ENCODE measurements around the gene ATG7.

The ATG7 gene

GRCh38 chr3:11381141-11381540 lies 108.9 kb downstream of the ATG7 start:
- no peak overlapping the region for H3K4me3 ChIP-seq (ENCODE audit: low read depth, low read length)
- TF ChIP-seq MYC (IDR thresholded peaks at IDR 0.05; ENCODE audit: low read depth, low read length) (no peak), CTCF (IDR thresholded peaks at IDR 0.05; ENCODE audit: low read depth, low read length) (no peak), MAX (IDR thresholded peaks at IDR 0.05; ENCODE audit: low read depth, low read length) (no peak)
- no peak for DNase-seq (ENCODE audit: low read depth)

GRCh38 chr3:11381563-11381962 lies 109.4 kb downstream of the ATG7 start:
- TF ChIP-seq CTCF (IDR thresholded peaks at IDR 0.05; ENCODE audit: low read depth, low read length) = no peak
- no peak for TF ChIP-seq MAX (IDR thresholded peaks at IDR 0.05; ENCODE audit: low read depth, low read length)
- no peak for TF ChIP-seq MYC (IDR thresholded peaks at IDR 0.05; ENCODE audit: low read depth, low read length)
- TF ChIP-seq POLR2A (IDR thresholded peaks at IDR 0.05; ENCODE audit: extremely low read depth, insufficient read length) = no peak
- DNase-seq (ENCODE audit: low read depth) = no peak
- H3K4me3 ChIP-seq (ENCODE audit: low read depth, low read length) = no peak overlapping the region

GRCh38 chr3:11382146-11382745 lies 110.0 kb downstream of the ATG7 start:
- H3K4me3 ChIP-seq (ENCODE audit: low read depth, low read length) = no peak overlapping the region
- no peak for TF ChIP-seq MYC (IDR thresholded peaks at IDR 0.05; ENCODE audit: low read depth, low read length)
- TF ChIP-seq MAX (IDR thresholded peaks at IDR 0.05; ENCODE audit: low read depth, low read length) = no peak
- no peak for TF ChIP-seq CTCF (IDR thresholded peaks at IDR 0.05; ENCODE audit: low read depth, low read length)
- TF ChIP-seq POLR2A (IDR thresholded peaks at IDR 0.05; ENCODE audit: extremely low read depth, insufficient read length) = no peak
- no peak for DNase-seq (ENCODE audit: low read depth)

GRCh38 chr3:11384074-11384473 lies 111.9 kb downstream of the ATG7 start:
- no peak for DNase-seq (ENCODE audit: low read depth)
- H3K4me3 ChIP-seq (ENCODE audit: low read depth, low read length) = no peak overlapping the region
- TF ChIP-seq CTCF (IDR thresholded peaks at IDR 0.05; ENCODE audit: low read depth, low read length) = no peak
- no peak for TF ChIP-seq MYC (IDR thresholded peaks at IDR 0.05; ENCODE audit: low read depth, low read length)
- TF ChIP-seq POLR2A (IDR thresholded peaks at IDR 0.05; ENCODE audit: extremely low read depth, insufficient read length) = no peak
- no peak for TF ChIP-seq MAX (IDR thresholded peaks at IDR 0.05; ENCODE audit: low read depth, low read length)

GRCh38 chr3:11385326-11385725 lies 113.1 kb downstream of the ATG7 start:
- no peak for TF ChIP-seq MYC (IDR thresholded peaks at IDR 0.05; ENCODE audit: low read depth, low read length)
- TF ChIP-seq CTCF (IDR thresholded peaks at IDR 0.05; ENCODE audit: low read depth, low read length) = no peak
- no peak for TF ChIP-seq POLR2A (IDR thresholded peaks at IDR 0.05; ENCODE audit: extremely low read depth, insufficient read length)
- no peak for TF ChIP-seq MAX (IDR thresholded peaks at IDR 0.05; ENCODE audit: low read depth, low read length)
- DNase-seq (ENCODE audit: low read depth) = no peak
- H3K4me3 ChIP-seq (ENCODE audit: low read depth, low read length) = no peak overlapping the region

Data from NB4 (cell line).